ENCODE data around the gene SMPD4.
"Not testable (repeated sequence)": the region's sequence is repeated elsewhere in the genome, so short reads cannot be mapped to it uniquely, and the experiment has no call there.

Gene SMPD4

GRCh38 chr2:130160838-130161705 is 20.3 kb downstream of the SMPD4 start:
- not testable (repeated sequence) for DNase-seq (ENCODE audit: extremely low spot score, insufficient read length, low read depth); FAIRE-seq

- FAIRE-seq (peak; percentile 42), DNase-seq (ENCODE audit: extremely low spot score, insufficient read length, low read depth) (no peak)
Observed at GRCh38 chr2:130160131-130160530, 21.3 kb downstream of the SMPD4 start.

- not testable (repeated sequence) for DNase-seq (ENCODE audit: extremely low spot score, insufficient read length, low read depth); FAIRE-seq
Observed at GRCh38 chr2:130159376-130159775, 22.0 kb downstream of the SMPD4 start.

- FAIRE-seq (no peak), DNase-seq (ENCODE audit: extremely low spot score, insufficient read length, low read depth) (no peak)
Observed at GRCh38 chr2:130158631-130159030, 22.8 kb downstream of the SMPD4 start.

- peak; percentile 99 for FAIRE-seq
- DNase-seq (ENCODE audit: extremely low spot score, insufficient read length, low read depth): peak; percentile 28
Observed at GRCh38 chr2:130157825-130158514, 23.4 kb downstream of the SMPD4 start.

- not testable (repeated sequence) for FAIRE-seq
- peak; percentile 7 for DNase-seq (ENCODE audit: extremely low spot score, insufficient read length, low read depth)
Observed at GRCh38 chr2:130157354-130157753, 24.0 kb downstream of the SMPD4 start.

- FAIRE-seq (no peak), DNase-seq (ENCODE audit: extremely low spot score, insufficient read length, low read depth) (no peak)
Observed at GRCh38 chr2:130156624-130157004, 24.8 kb downstream of the SMPD4 start.

- FAIRE-seq: peak; percentile 85
- DNase-seq (ENCODE audit: extremely low spot score, insufficient read length, low read depth): not testable (repeated sequence)
Observed at GRCh38 chr2:130155956-130156623, 25.3 kb downstream of the SMPD4 start.

- no peak for FAIRE-seq
- no peak for DNase-seq (ENCODE audit: extremely low spot score, insufficient read length, low read depth)
Observed at GRCh38 chr2:130154773-130155765, 26.3 kb downstream of the SMPD4 start.

GRCh38 chr2:130154423-130154770 is 27.0 kb downstream of the SMPD4 start:
- DNase-seq (ENCODE audit: extremely low spot score, insufficient read length, low read depth); FAIRE-seq: not testable (repeated sequence)

GRCh38 chr2:130153721-130154422 is 27.5 kb downstream of the SMPD4 start:
- not testable (repeated sequence) for DNase-seq (ENCODE audit: extremely low spot score, insufficient read length, low read depth); FAIRE-seq

GRCh38 chr2:130152816-130153595 is 28.4 kb downstream of the SMPD4 start:
- DNase-seq (ENCODE audit: extremely low spot score, insufficient read length, low read depth) (no peak), FAIRE-seq (no peak)

GRCh38 chr2:130152136-130152815 is 29.1 kb downstream of the SMPD4 start:
- FAIRE-seq; DNase-seq (ENCODE audit: extremely low spot score, insufficient read length, low read depth): not testable (repeated sequence)

GRCh38 chr2:130151145-130151512 is 30.3 kb downstream of the SMPD4 start:
- not testable (repeated sequence) for DNase-seq (ENCODE audit: extremely low spot score, insufficient read length, low read depth); FAIRE-seq

GRCh38 chr2:130150181-130151144 is 30.9 kb downstream of the SMPD4 start:
- DNase-seq (ENCODE audit: extremely low spot score, insufficient read length, low read depth) (no peak), FAIRE-seq (no peak)

- not testable (repeated sequence) for DNase-seq (ENCODE audit: extremely low spot score, insufficient read length, low read depth)
- peak; percentile 5 for FAIRE-seq
Observed at GRCh38 chr2:130148515-130148914, 32.9 kb downstream of the SMPD4 start.

Measured in GM18507 (cell line).